GM13977 (cell line): ENCODE data around the gene PRDM2.
A peak's percentile ranks its signal among the peaks of the same experiment; 100 is the strongest.

Source experiments
- DNase-seq: peaks from one replicate; pipeline ENCODE4 v3.0.0; 2012; ENCODE audit warnings: low spot score
- in situ Hi-C: fragments of 300-500 bp; cut with MboI; formaldehyde crosslinking; loops from one replicate; pipeline ENCODE4 v1.12.0; 2022; ENCODE audit warnings: low sequenced_read_pairs, low pct_unique_long_range_greater_than_20kb, mixed read lengths, inconsistent platforms; ENCODE audit not compliant: unreplicated experiment
- TF ChIP-seq, protein P1 (sequence below): IDR thresholded peaks from 2 replicates; pipeline ENCODE4 v1.5.1; 2012; ENCODE audit warnings: mild to moderate bottlenecking, control low read depth; ENCODE audit not compliant: insufficient read depth; ENCODE audit errors: extremely low read depth, missing control alignments

PRDM2 gene

DNA sequence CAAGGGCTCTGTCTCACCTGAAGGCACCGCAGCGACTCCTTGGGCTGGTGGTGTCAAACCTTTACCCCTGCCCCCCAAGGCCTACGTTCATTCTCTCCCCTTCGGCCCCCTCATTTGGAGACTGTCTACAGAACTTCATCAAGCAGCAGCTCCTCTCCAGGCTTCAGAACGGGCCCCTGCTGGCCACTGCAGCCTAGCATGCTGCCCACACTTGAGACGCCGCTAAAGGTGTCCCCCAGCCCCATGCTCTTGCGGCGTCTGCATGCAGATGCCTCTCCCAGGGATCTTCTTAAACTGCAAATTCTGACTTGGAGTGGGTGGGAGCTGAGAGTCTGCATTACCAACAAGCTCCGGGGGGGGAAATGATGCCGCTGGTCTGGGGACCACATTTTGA is 104.2 kb downstream of the PRDM2 start:
- TF ChIP-seq, protein P1, sequence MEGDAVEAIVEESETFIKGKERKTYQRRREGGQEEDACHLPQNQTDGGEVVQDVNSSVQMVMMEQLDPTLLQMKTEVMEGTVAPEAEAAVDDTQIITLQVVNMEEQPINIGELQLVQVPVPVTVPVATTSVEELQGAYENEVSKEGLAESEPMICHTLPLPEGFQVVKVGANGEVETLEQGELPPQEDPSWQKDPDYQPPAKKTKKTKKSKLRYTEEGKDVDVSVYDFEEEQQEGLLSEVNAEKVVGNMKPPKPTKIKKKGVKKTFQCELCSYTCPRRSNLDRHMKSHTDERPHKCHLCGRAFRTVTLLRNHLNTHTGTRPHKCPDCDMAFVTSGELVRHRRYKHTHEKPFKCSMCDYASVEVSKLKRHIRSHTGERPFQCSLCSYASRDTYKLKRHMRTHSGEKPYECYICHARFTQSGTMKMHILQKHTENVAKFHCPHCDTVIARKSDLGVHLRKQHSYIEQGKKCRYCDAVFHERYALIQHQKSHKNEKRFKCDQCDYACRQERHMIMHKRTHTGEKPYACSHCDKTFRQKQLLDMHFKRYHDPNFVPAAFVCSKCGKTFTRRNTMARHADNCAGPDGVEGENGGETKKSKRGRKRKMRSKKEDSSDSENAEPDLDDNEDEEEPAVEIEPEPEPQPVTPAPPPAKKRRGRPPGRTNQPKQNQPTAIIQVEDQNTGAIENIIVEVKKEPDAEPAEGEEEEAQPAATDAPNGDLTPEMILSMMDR, result no peak
- DNase-seq, result no peak
- in situ Hi-C loops, result loop anchor here (10.0 kb wide), 1 partner anchor 139 kb away; no protein-coding TSS in a partner anchor

DNA sequence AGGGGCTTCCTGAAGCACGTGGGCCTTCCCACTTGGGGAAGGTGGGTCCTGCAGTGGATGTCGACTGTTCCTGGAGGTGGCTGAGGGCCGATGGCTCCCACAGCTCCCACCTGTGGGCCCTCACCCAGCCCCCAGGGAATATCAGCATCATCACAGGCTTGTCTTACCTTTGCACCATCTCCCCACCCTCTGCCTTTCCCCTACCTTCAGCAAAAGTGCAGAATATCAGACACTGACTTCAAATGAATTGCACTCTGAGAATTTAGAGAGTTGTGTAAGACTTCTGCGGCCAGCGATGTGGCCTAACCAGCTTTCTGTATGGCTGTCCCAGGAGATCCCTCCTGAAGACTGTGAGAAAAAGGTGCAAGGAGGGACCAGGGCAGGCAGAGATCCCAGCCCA is 105.4 kb downstream of the PRDM2 start:
- in situ Hi-C loops, result loop anchor here (10.0 kb wide), 1 partner anchor 141 kb away; no protein-coding TSS in a partner anchor

DNA sequence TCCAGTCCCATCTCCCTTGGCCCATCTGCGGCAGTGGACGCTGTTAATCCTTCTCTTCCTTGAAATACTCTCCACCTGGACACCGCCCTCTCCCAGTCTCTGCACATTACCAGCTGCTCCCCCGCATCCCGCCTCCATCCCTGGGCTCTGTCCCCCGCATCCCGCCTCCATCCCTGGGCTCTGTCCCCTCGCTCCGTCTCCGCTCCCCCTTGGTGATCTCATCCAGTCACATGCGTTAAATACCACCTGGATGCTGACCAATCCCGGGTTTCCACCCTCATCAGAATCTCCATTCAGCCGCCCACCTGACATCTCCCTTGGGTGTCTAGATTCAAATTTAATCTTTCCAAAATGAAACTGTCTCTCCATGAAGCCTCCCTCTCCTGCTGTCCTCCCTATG is 106.1 kb downstream of the PRDM2 start:
- TF ChIP-seq, protein P1, result no peak
- in situ Hi-C loops, result loop anchor here (10.0 kb wide), 1 partner anchor 141 kb away; no protein-coding TSS in a partner anchor
- no peak for DNase-seq

More for the DNA sequence above, 105.4 kb downstream of the PRDM2 start:
- TF ChIP-seq, protein P1, result no peak
- DNase-seq, result no peak

DNA sequence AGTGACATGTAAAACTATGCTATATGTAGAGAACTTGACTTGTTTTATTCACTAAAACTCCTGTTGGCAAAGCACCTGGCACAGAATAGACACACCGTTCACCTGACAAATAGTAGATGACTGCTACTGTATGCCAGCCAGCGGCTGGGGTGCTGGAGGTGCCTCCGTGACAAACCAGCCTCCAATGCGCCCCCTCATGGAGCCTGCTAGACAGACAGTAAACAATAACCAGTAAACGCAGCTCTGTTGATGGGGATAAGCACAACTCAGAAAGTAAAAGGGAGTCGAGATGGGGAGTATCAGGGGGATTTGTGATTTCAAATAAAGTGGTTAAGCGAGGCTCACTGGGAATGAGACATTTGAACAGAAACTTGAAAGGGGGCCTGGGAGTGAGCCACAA is 107.2 kb downstream of the PRDM2 start:
- DNase-seq, result no peak
- TF ChIP-seq, protein P1, result peak; percentile 36
- in situ Hi-C loops, result loop anchor here (10.0 kb wide), 1 partner anchor 142 kb away; no protein-coding TSS in a partner anchor

DNA sequence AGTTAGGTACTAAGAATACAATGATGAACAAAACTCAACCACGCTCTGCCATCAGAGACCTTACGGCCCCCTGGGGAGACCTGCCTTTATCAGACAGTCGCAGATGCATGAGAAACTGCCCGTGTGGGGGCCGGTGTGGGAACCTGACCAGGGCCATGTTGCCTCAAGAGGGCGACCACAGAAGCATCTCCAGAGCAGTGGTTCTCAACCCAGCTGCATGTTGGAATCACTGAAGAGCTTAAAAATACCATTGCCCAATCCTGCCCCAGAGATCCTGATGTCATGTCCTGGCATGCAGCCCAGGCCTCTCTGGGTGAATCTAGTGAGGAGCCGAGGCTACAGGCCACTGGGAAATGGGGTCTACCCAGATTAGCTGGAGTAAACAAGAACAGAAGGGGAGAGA is 108.7 kb downstream of the PRDM2 start:
- no peak for DNase-seq
- in situ Hi-C loops, result loop anchor here (10.0 kb wide), 1 partner anchor 144 kb away; no protein-coding TSS in a partner anchor
- TF ChIP-seq, protein P1, result no peak

DNA sequence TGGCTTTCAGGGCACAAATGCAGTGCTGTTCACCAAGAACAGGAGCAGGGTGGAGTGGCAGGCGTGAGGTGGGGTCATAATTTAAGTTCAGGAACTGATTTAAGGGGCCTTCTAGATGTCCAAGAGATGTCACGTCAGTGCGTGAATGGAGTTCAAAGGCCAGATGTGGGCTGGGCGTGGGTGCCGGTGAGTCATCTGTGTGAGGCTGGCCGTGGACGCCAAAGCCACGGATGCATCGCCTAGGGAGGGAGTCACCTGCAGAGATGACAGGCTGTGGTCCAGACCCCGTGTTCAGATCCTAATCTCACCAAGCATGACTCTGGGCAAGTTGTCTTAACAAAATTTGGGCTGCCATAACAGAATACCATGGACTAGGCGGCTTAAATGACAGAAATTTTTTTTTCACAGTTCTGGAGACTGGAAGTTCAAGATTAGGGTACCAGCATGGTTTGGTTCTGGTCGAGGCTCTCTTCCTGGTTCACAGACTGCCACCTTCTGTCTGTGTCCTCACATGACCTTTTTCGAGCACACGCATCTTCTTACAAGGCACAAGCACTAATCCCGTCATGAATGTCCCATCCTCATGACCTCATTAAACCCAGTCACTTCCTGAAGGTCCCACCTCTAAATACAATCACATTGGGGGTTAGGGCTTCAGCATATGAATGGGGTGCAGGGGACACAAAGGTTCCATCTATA is 109.6 kb downstream of the PRDM2 start:
- in situ Hi-C loops, result loop anchor here (10.0 kb wide), 1 partner anchor 145 kb away; no protein-coding TSS in a partner anchor
- no peak for DNase-seq
- TF ChIP-seq, protein P1, result peak; percentile 27
